ENCODE results near the gene PPP2R3C.
"Not testable (repeated sequence)": the region's sequence is repeated elsewhere in the genome, so short reads cannot be mapped to it uniquely, and the experiment has no call there.

The PPP2R3C gene

DNA sequence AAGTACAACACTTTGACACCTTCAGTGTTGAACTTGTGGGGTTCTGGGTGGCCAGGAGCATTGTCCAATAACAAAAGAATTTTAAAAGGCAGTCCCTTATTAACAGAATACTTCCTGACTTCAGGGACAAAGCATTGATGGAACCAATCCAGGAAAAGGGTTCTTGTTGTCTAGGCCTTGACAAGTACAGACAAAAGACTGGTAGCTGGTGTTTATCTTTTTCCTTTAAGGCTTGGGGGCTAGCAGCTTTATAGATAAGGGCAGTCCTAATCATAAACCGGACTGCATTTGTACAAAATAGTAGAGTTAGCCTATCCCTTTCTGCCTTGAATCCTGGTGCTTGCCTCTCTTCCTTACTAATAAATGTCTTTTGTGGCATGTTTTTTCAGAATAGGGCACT lies 48.3 kb downstream of the PPP2R3C start:
- in situ Hi-C loops (cut with MboI; ENCODE audit: low pct_unique_long_range_greater_than_20kb, low sequenced_read_pairs) = no loop called here
- no peak for DNase-seq

DNA sequence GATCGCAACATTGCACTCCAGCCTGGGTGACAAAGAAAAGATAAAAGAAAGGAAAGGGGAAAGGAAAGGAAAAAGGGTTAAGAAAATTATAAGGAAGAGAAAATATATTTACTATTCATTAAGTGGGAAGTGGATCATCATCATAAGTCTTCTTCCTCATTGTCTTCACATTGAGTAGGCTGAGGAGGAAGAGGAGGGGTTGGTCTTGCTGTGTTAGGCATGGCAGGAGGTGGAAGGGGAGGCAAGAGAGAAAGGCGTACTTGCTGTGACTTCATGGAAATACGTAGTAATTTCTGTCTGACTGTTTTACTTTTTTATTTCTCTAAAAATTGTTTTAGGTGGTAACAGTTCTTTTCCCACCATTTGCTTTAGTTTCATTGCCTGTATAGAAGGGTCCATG lies 49.6 kb downstream of the PPP2R3C start:
- in situ Hi-C loops (cut with MboI; ENCODE audit: low pct_unique_long_range_greater_than_20kb, low sequenced_read_pairs) = no loop called here
- no peak for DNase-seq

DNA sequence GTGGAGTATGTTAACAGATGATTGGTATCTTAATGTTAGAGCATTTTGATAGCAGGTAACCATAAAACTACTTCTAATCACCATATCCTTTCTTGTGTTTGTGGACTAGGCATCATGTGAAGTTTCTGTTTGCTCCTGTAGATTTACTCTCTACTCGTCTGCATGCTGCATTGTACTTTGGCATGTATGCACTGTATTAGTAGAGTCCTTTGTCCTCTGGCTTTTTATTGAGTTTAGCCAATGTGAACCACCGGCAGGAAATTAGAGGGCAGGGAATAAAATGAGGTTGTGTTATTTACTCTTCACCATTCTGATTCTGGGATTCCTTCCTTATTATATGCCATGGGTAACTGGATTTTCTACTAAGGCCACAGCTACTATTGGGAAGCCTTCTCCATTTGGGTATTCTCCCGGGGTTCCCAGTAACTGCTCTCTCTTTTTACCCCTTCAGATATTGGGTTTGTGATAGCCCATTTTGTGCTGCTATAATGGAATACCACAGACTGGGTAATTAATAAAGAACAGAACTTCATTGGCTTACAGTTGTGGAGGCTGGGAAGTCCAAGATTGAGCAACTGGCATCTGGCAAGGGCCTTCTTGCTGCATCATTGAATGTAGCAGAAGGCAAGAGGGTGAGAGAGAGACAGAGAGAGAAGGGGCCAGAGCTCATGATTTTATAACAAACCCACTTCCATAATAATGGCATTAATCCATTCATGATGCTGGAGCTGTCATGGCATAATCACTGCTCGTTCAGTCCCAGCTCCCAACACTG lies 53.4 kb downstream of the PPP2R3C start:
- DNase-seq = no peak
- in situ Hi-C loops (cut with MboI; ENCODE audit: low pct_unique_long_range_greater_than_20kb, low sequenced_read_pairs) = no loop called here

DNA sequence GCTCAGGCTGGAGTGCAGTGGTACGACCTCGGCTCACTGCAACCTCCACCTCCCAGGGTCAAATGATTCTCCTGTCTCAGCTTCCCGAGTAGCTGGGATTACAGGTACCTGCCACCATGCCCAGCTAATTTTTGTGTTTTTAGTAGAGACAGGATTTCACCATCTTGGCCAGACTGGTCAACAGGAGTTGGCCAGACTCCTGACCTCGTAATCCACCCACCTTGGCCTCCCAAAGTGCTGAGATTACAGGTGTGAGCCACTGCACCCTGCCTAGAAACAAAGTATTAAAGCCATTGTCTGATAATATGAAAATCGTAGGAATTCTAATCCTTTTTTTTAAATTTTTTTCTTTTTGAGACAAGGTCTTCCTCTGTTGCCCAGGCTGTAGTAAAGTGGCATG lies 56.1 kb downstream of the PPP2R3C start:
- in situ Hi-C loops (cut with MboI; ENCODE audit: low pct_unique_long_range_greater_than_20kb, low sequenced_read_pairs); DNase-seq: not testable (repeated sequence)

- in situ Hi-C loops (cut with MboI; ENCODE audit: low pct_unique_long_range_greater_than_20kb, low sequenced_read_pairs); DNase-seq: not testable (repeated sequence)
Observed at GRCh38 chr14:35061113-35061791, 60.5 kb downstream of the PPP2R3C start.

GRCh38 chr14:35052637-35053036 lies 69.2 kb downstream of the PPP2R3C start:
- no peak for DNase-seq
- in situ Hi-C loops (cut with MboI; ENCODE audit: low pct_unique_long_range_greater_than_20kb, low sequenced_read_pairs) = no loop called here

GRCh38 chr14:35051796-35052195 lies 70.0 kb downstream of the PPP2R3C start:
- DNase-seq = no peak

GRCh38 chr14:35050652-35051051 lies 71.1 kb downstream of the PPP2R3C start:
- peak; percentile 21 for DNase-seq
- in situ Hi-C loops (cut with MboI; ENCODE audit: low pct_unique_long_range_greater_than_20kb, low sequenced_read_pairs) = no loop called here

More at GRCh38 chr14:35051796-35052195, 70.0 kb downstream of the PPP2R3C start:
- in situ Hi-C loops (cut with MboI; ENCODE audit: low pct_unique_long_range_greater_than_20kb, low sequenced_read_pairs) = no loop called here

DNA sequence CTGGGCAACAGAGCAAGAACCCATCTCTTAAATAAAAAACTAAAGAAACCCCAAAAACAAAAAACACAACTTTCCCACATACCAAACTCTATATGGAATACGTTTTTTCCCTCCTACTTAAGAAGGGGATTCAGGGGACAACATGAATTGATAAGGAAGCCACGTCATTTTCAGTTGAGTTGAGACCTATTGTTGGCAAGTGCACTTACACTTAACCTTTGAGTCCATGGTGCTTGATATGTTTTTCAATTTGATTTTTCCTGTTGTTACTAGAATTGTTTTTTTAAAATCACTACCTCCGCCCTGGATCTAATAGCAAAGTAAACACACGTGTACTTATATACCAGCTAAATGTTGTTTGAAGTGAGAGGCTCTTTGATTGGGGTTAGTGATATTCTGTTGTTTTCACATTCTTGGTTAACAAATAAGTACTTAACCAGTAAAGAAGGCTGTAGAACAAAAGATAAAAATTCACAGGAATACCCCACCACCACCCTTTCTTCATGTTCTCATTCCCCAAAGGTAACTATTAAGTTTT lies 73.7 kb downstream of the PPP2R3C start:
- in situ Hi-C loops (cut with MboI; ENCODE audit: low pct_unique_long_range_greater_than_20kb, low sequenced_read_pairs) = no loop called here
- DNase-seq = no peak

- in situ Hi-C loops (cut with MboI; ENCODE audit: low pct_unique_long_range_greater_than_20kb, low sequenced_read_pairs) = no loop called here
- DNase-seq = peak; percentile 14
Observed at GRCh38 chr14:35046751-35047536, 74.8 kb downstream of the PPP2R3C start.

DNA sequence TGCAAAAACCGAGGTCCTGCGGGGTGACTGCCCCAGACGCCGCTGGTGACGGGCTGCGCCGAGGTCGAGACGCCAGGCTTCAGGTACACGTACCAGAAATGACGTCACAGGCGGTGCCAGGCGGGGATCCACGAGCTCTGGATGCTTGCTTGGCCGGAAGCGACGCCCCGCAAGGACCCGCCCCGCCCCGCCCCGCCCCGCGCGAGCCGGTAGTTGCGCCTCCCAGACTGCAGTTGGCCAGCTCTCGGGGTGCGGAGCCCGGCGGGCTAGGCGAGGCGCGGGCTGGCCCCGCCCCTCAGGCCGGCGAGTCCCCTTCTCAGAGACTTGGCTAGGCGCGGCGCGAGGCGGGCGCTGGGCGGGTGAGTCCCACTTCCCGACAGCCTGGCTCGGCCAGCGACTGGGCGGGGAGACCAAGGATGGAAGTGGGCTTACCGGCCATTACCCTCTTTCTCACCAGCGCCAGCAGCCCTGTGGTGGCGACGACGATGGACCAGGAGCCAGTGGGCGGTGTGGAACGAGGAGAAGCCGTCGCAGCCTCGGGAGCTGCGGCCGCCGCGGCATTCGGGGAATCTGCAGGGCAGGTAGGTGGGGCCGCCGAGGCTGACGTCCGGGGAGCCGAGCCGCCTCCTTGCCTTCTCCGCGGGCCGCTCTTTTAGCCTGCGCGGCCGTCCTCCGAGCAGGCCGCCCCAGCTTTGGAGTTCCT lies 75.6 kb downstream of the PPP2R3C start, which contains the start of gene FAM177A1:
Gene FAM177A1, plus strand, starts transcription at position 225 of the 703 bp plus-strand sequence. Its CDS starts 192 bp downstream, at position 417.
- in situ Hi-C loops (cut with MboI; ENCODE audit: low pct_unique_long_range_greater_than_20kb, low sequenced_read_pairs) = no loop called here
- DNase-seq = peak; percentile 93

DNA sequence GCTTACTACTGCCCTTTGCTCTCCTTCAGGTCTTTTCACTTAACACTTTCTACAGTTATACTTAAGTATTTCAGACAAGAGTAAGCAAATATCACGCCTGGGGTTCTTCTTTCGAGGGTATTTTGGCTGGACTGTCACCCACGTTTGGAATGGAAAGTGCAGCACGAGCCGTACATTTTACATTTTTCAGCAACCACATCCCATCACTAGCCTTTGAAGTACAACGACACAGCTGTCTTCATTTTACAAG lies 76.1 kb downstream of the PPP2R3C start:
- in situ Hi-C loops (cut with MboI; ENCODE audit: low pct_unique_long_range_greater_than_20kb, low sequenced_read_pairs) = no loop called here
- DNase-seq = no peak

DNA sequence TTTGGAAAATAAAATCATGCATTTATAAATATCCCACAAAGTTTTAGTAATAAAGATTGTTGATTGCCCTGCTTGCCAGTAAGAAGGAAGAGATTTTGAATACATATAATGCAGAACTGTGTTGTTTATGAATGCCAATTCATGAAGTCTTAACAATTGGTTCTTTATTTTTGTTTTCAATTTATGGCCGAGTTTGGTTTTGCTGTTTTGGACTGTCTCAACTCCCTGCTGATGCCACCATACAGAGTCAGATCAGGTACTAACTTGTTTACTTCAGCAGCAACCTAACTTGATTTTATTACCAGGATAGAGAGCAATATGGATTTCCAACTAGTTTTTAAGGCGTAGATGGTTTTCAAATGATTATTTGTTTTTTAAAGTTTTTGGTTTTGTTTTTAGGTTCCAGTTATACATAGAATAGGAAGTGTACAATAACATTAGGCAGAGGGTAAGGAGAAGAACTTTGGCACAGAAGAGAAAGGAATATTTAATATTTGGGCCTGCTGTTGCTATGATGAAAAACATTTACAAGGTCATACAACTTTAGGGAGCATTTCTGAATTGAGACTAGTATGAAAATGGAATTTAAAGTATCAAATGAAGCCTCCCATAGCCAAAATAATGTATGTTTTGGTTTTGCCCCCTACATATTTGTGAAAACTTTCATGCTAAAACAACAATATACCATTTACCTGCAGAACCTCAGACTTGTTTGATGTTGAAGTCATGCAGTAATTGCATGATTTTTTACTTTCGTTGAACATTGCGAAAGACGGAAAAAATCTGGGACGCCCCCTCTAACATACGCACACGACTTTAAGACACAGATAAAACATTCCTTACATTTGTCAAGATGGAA lies 76.6 kb downstream of the PPP2R3C start:
- in situ Hi-C loops (cut with MboI; ENCODE audit: low pct_unique_long_range_greater_than_20kb, low sequenced_read_pairs) = no loop called here
- DNase-seq = no peak

DNA sequence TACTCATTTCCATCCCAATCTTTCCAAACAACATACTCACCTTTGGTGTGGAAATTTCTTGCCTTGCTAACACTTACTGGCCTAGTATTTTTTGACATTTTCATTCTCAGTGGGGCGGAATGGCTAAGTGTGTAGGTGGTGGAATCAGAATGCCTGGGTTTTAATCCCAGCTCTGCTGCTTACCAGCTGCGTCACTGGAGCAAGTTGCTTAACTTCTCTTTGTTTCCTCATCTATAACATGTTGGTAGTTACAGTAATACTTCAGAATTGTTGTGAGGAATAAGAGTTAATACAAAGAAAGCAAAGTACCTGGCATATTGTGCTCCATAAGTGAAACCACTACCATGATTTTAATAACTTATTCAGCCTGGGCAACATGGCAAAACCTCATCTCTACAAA lies 78.7 kb downstream of the PPP2R3C start:
- DNase-seq = no peak
- in situ Hi-C loops (cut with MboI; ENCODE audit: low pct_unique_long_range_greater_than_20kb, low sequenced_read_pairs) = no loop called here

DNA sequence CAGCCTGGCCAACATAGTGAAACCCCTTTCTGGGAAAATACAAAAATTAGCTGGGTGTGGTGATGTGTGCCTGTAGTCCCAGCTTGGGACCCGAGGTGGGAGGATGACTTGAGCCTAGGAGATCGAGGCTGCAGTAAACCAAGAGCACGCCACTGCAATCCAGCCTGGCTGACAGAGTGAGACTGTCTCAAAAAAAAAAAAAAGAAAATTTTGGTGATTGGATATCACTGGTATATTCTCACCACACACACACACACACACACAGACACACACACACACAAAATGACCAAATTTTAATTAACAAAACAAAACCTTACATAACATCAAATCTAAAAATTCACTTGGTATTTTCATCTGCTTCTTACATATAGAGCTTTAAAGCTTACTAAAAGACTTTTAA lies 79.2 kb downstream of the PPP2R3C start:
- DNase-seq = no peak
- in situ Hi-C loops (cut with MboI; ENCODE audit: low pct_unique_long_range_greater_than_20kb, low sequenced_read_pairs) = no loop called here

DNA sequence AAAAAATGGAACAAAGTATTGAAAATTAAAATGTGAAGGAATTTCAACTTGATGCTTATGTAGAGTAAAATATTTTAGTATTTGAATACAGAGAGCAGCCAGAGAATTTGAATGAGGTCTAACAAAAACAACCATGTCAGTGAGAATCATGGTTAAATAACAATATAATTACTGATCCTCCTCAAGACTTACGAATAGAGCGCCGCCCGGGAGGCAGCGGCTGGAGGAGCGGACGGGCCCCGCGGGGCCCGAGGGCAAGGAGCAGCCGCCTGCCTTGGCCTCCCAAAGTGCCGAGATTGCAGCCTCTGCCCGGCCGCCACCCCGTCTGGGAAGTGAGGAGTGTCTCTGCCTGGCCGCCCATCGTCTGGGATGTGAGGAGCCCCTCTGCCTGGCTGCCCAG lies 83.5 kb downstream of the PPP2R3C start:
- in situ Hi-C loops (cut with MboI; ENCODE audit: low pct_unique_long_range_greater_than_20kb, low sequenced_read_pairs); DNase-seq: not testable (repeated sequence)
